Left colon (tissue), 2 donors: Measurements from ENCODE around the gene HELZ2. TPM values are rescaled to one million over a fixed set of nuclear protein-coding genes. Genes with fewer than 3 reads are reported as not detected.

ENCODE experiments used
- total RNA-seq, 2 donors: library from RNA; stranded (reverse); fragmentation: NEBNext Ultra II Directional; extraction: Animal tissue kit (Norgen Biotek cat#: 25700); gene quantifications; one replicate each; pipeline ENCODE4 v1.2.1, GENCODE V29; 2021
- donor health status: DM: no; HTN: no; CAD: no.
- donor health status: DM: yes; HTN: yes; CAD: no.

HELZ2 gene
- total RNA-seq, 2 donors from 2014 or later, result 39.2 to 43.0 TPM

Other genes starting within 250 kb of the HELZ2 start
- gene CHRNA4, start 212.9 kb downstream of the HELZ2 start, total RNA-seq, result not detected
- gene KCNQ2, start 101.6 kb downstream of the HELZ2 start, total RNA-seq, result under 1 TPM; 0.21 to 0.28 TPM
- gene EEF1A2, start 75.2 kb downstream of the HELZ2 start, total RNA-seq, result 1 to 10 TPM; 1.3 to 1.8 TPM
- 100 to 1,000 TPM; 554 to 564 TPM for gene PPDPF, start 53.5 kb downstream of the HELZ2 start, total RNA-seq
- gene PTK6, start 36.9 kb downstream of the HELZ2 start, total RNA-seq, result 100 to 1,000 TPM in 1 of 2 donors, 10 to 100 TPM in 1; 85.7 to 117 TPM
- 1 to 10 TPM; 2.4 to 4.6 TPM for gene SRMS, start 26.5 kb downstream of the HELZ2 start, total RNA-seq
- gene FNDC11, start 20.1 kb downstream of the HELZ2 start, total RNA-seq, result under 1 TPM in 1 of 2 donors, not detected in 1; 0.42 TPM
- 10 to 100 TPM in 1 of 2 donors, 1 to 10 TPM in 1; 9.7 to 11.6 TPM for gene GMEB2, start 52.9 kb upstream of the HELZ2 start, total RNA-seq
- gene STMN3, start 79.2 kb upstream of the HELZ2 start, total RNA-seq, result 1 to 10 TPM; 2.9 to 5.5 TPM
- 10 to 100 TPM; 16.9 to 34.6 TPM for gene RTEL1, start 84.1 kb upstream of the HELZ2 start, total RNA-seq
- gene TNFRSF6B, start 122.4 kb upstream of the HELZ2 start, total RNA-seq, result 1 to 10 TPM in 1 of 2 donors, not detected in 1; 8.9 TPM
- 10 to 100 TPM; 52.2 to 69.5 TPM for gene ARFRP1, start 133.7 kb upstream of the HELZ2 start, total RNA-seq
- gene ZGPAT, start 133.8 kb upstream of the HELZ2 start, total RNA-seq, result 10 to 100 TPM; 31.4 to 32.4 TPM
- gene LIME1, start 162.4 kb upstream of the HELZ2 start, total RNA-seq, result 10 to 100 TPM; 11.1 to 13.4 TPM
- gene SLC2A4RG, start 165.5 kb upstream of the HELZ2 start, total RNA-seq, result 10 to 100 TPM; 41.2 to 48.0 TPM